GM21786 (cell line): ENCODE data around the gene ZMIZ1.

Source experiments
- ATAC-seq: cut with Tn5 transposase; IDR thresholded peaks from one replicate; pipeline ENCODE4 v1.9.1; 2021; ENCODE audit not compliant: unreplicated experiment

The ZMIZ1 gene

GRCh38 chr10:79202188-79203013 is 133.6 kb downstream of the ZMIZ1 start:
- ATAC-seq, result no peak

GRCh38 chr10:79203014-79203644 is 134.4 kb downstream of the ZMIZ1 start:
- no peak for ATAC-seq

- ATAC-seq, result no peak
Measured at GRCh38 chr10:79203833-79204232, 135.1 kb downstream of the ZMIZ1 start.

- ATAC-seq, result no peak
Measured at GRCh38 chr10:79206300-79207095, 137.7 kb downstream of the ZMIZ1 start.

GRCh38 chr10:79207096-79207357 is 138.3 kb downstream of the ZMIZ1 start:
- ATAC-seq, result no peak

GRCh38 chr10:79207726-79208125 is 139.0 kb downstream of the ZMIZ1 start:
- no peak for ATAC-seq

GRCh38 chr10:79208251-79208983 is 139.7 kb downstream of the ZMIZ1 start:
- no peak for ATAC-seq

- no peak for ATAC-seq
Measured at GRCh38 chr10:79209340-79209739, 140.6 kb downstream of the ZMIZ1 start.

- ATAC-seq, result no peak
Measured at GRCh38 chr10:79209831-79210230, 141.1 kb downstream of the ZMIZ1 start.

GRCh38 chr10:79210672-79211071 is 141.9 kb downstream of the ZMIZ1 start:
- ATAC-seq, result no peak

- no peak for ATAC-seq
Measured at GRCh38 chr10:79211616-79212015, 142.8 kb downstream of the ZMIZ1 start.

- no peak for ATAC-seq
Measured at GRCh38 chr10:79215531-79215930, 146.8 kb downstream of the ZMIZ1 start.

- ATAC-seq, result no peak
Measured at GRCh38 chr10:79219322-79219957, 150.7 kb downstream of the ZMIZ1 start.

- ATAC-seq, result no peak
Measured at GRCh38 chr10:79220307-79220706, 151.5 kb downstream of the ZMIZ1 start.

GRCh38 chr10:79221110-79222051 is 152.6 kb downstream of the ZMIZ1 start:
- no peak for ATAC-seq

GRCh38 chr10:79222186-79222585 is 153.4 kb downstream of the ZMIZ1 start:
- no peak for ATAC-seq

GRCh38 chr10:79223091-79224048 is 154.6 kb downstream of the ZMIZ1 start:
- ATAC-seq, result no peak

- ATAC-seq, result no peak
Measured at GRCh38 chr10:79224263-79224949, 155.6 kb downstream of the ZMIZ1 start.
